ENCODE data around the gene MILR1.
"Not testable (repeated sequence)": the region's sequence is repeated elsewhere in the genome, so short reads cannot be mapped to it uniquely, and the experiment has no call there.

MILR1 gene

GRCh38 chr17:64448665-64449512 is at the start of gene MILR1:
TSS of gene MILR1 (plus strand) at chr17:64449115. CDS start at chr17:64449169, 54 bp downstream.
- no peak for DNase-seq

- DNase-seq = no peak
These were observed 49.2 kb upstream of the MILR1 start for GRCh38 chr17:64399767-64400156.

- DNase-seq = no peak
These were observed 48.3 kb upstream of the MILR1 start for GRCh38 chr17:64400642-64401041.

- no peak for DNase-seq
These were observed 47.6 kb upstream of the MILR1 start for GRCh38 chr17:64401244-64401860.

- DNase-seq = no peak
These were observed 47.0 kb upstream of the MILR1 start for GRCh38 chr17:64401941-64402340.

GRCh38 chr17:64402469-64402868 is 46.4 kb upstream of the MILR1 start:
- DNase-seq = no peak

GRCh38 chr17:64403881-64404460 is 44.9 kb upstream of the MILR1 start:
- no peak for DNase-seq

GRCh38 chr17:64406321-64407200 is 42.4 kb upstream of the MILR1 start:
- no peak for DNase-seq

- DNase-seq = no peak
These were observed 38.0 kb upstream of the MILR1 start for GRCh38 chr17:64410750-64411490.

- no peak for DNase-seq
These were observed 36.7 kb upstream of the MILR1 start for GRCh38 chr17:64411999-64412771.

GRCh38 chr17:64412944-64413381 is 36.0 kb upstream of the MILR1 start:
- no peak for DNase-seq

GRCh38 chr17:64413513-64413912 is 35.4 kb upstream of the MILR1 start:
- DNase-seq = no peak

- DNase-seq = peak; percentile 80
These were observed 30.2 kb upstream of the MILR1 start for GRCh38 chr17:64418506-64419339.

GRCh38 chr17:64420143-64420670 is 28.7 kb upstream of the MILR1 start:
- peak; percentile 70 for DNase-seq

- DNase-seq = not testable (repeated sequence)
These were observed 26.8 kb upstream of the MILR1 start for GRCh38 chr17:64422121-64422520.

- DNase-seq = no peak
These were observed 25.0 kb upstream of the MILR1 start for GRCh38 chr17:64423881-64424280.

- no peak for DNase-seq
These were observed 24.5 kb upstream of the MILR1 start for GRCh38 chr17:64424324-64424849.

GRCh38 chr17:64425191-64425590 is 23.7 kb upstream of the MILR1 start:
- no peak for DNase-seq

GRCh38 chr17:64426596-64426995 is 22.3 kb upstream of the MILR1 start:
- DNase-seq = no peak

GRCh38 chr17:64428406-64428805 is 20.5 kb upstream of the MILR1 start:
- DNase-seq = no peak

Measured in NCI-H1694 (cell line).